Measurements from ENCODE around the gene QSOX1.

GRCh38 chr1:180114396-180114945 is 40.2 kb upstream of the QSOX1 start:
- TF ChIP-seq SUZ12 (IDR thresholded peaks at IDR 0.05; ENCODE audit: extremely low read depth, insufficient read depth, insufficient read length) (no peak), YY1 (IDR thresholded peaks at IDR 0.05; ENCODE audit: insufficient read depth, insufficient read length) (no peak)
